ENCODE measurements around the gene KHNYN.

Gene KHNYN

GRCh38 chr14:24414732-24415420 is 14.9 kb upstream of the KHNYN start:
- Histone ChIP-seq H3K9ac (ENCODE audit: low read length) (no peak overlapping the region), H3K27me3 (ENCODE audit: insufficient read depth, low read length) (0 out of 2 replicates have a peak, but pooled peaks cover 6% of the 10 kb centered on the region), H3K4me1 (ENCODE audit: insufficient read depth, low read length, severe bottlenecking) (peaks cover 4% of the 10 kb centered on the region), H3K4me2 (ENCODE audit: low read length) (no peak overlapping the region), H3K36me3 (ENCODE audit: insufficient read depth, low read length) (no peaks in the 10 kb centered on the region), H3K79me2 (ENCODE audit: insufficient read depth, low read length) (no peaks in the 10 kb centered on the region), H2AFZ (ENCODE audit: low read length) (no peak overlapping the region), H3K9me3 (ENCODE audit: low read length) (no peaks in the 10 kb centered on the region), H3K9me2 (ENCODE audit: low read depth, low read length) (no peaks in the 10 kb centered on the region), H3F3A (ENCODE audit: insufficient read depth, low read length) (no peaks in the 10 kb centered on the region), H3K4me3 (ENCODE audit: low read depth, low read length, poor library complexity, severe bottlenecking) (no peak overlapping the region), H3K27ac (ENCODE audit: low read depth, low read length, poor library complexity, severe bottlenecking) (no peak overlapping the region), H4K20me1 (ENCODE audit: insufficient read depth, low read length) (no peaks in the 10 kb centered on the region)
- TF ChIP-seq EZH2 (IDR thresholded peaks at IDR 0.05; ENCODE audit: borderline replicate concordance, low read length) = no peak
- TF ChIP-seq CTCF (IDR thresholded peaks at IDR 0.05; ENCODE audit: low read length) = no peak

- no peaks in the 10 kb centered on the region for H3K9me2 ChIP-seq (ENCODE audit: low read depth, low read length)
- H3F3A ChIP-seq (ENCODE audit: insufficient read depth, low read length) = no peaks in the 10 kb centered on the region
- no peaks in the 10 kb centered on the region for H4K20me1 ChIP-seq (ENCODE audit: insufficient read depth, low read length)
- no peaks in the 10 kb centered on the region for H3K36me3 ChIP-seq (ENCODE audit: insufficient read depth, low read length)
- H3K9ac ChIP-seq (ENCODE audit: low read length) = no peak overlapping the region
- H3K4me2 ChIP-seq (ENCODE audit: low read length) = no peak overlapping the region
- TF ChIP-seq EZH2 (IDR thresholded peaks at IDR 0.05; ENCODE audit: borderline replicate concordance, low read length) = no peak
- TF ChIP-seq CTCF (IDR thresholded peaks at IDR 0.05; ENCODE audit: low read length) = no peak
- 0 out of 2 replicates have a peak, but pooled peaks cover 6% of the 10 kb centered on the region for H3K27me3 ChIP-seq (ENCODE audit: insufficient read depth, low read length)
- no peak overlapping the region for H3K27ac ChIP-seq (ENCODE audit: low read depth, low read length, poor library complexity, severe bottlenecking)
- H3K9me3 ChIP-seq (ENCODE audit: low read length) = no peaks in the 10 kb centered on the region
- H3K4me1 ChIP-seq (ENCODE audit: insufficient read depth, low read length, severe bottlenecking) = no peaks in the 10 kb centered on the region
- no peaks in the 10 kb centered on the region for H3K79me2 ChIP-seq (ENCODE audit: insufficient read depth, low read length)
- H3K4me3 ChIP-seq (ENCODE audit: low read depth, low read length, poor library complexity, severe bottlenecking) = no peak overlapping the region
- no peak overlapping the region for H2AFZ ChIP-seq (ENCODE audit: low read length)
Observed at GRCh38 chr14:24415421-24416253, 14.1 kb upstream of the KHNYN start.

GRCh38 chr14:24416254-24416931 is 13.4 kb upstream of the KHNYN start:
- Histone ChIP-seq H3F3A (ENCODE audit: insufficient read depth, low read length) (no peaks in the 10 kb centered on the region), H4K20me1 (ENCODE audit: insufficient read depth, low read length) (no peaks in the 10 kb centered on the region), H3K9me2 (ENCODE audit: low read depth, low read length) (no peaks in the 10 kb centered on the region), H3K79me2 (ENCODE audit: insufficient read depth, low read length) (no peaks in the 10 kb centered on the region), H3K9me3 (ENCODE audit: low read length) (no peaks in the 10 kb centered on the region), H2AFZ (ENCODE audit: low read length) (no peak overlapping the region), H3K4me1 (ENCODE audit: insufficient read depth, low read length, severe bottlenecking) (no peaks in the 10 kb centered on the region), H3K9ac (ENCODE audit: low read length) (no peak overlapping the region), H3K27ac (ENCODE audit: low read depth, low read length, poor library complexity, severe bottlenecking) (no peak overlapping the region), H3K27me3 (ENCODE audit: insufficient read depth, low read length) (0 out of 2 replicates have a peak, but pooled peaks cover 6% of the 10 kb centered on the region), H3K4me2 (ENCODE audit: low read length) (no peak overlapping the region), H3K4me3 (ENCODE audit: low read depth, low read length, poor library complexity, severe bottlenecking) (no peak overlapping the region), H3K36me3 (ENCODE audit: insufficient read depth, low read length) (no peaks in the 10 kb centered on the region)
- TF ChIP-seq CTCF (IDR thresholded peaks at IDR 0.05; ENCODE audit: low read length) = no peak
- TF ChIP-seq EZH2 (IDR thresholded peaks at IDR 0.05; ENCODE audit: borderline replicate concordance, low read length) = no peak

All from OCI-LY1 (cell line).